NB4 (cell line): ENCODE results near the gene TRAK1.

ENCODE experiments used
- CTCF ChIP-seq: IDR thresholded peaks from one replicate; pipeline ENCODE4 v1.5.1; 2012; ENCODE audit warnings: low read depth, low read length
- POLR2A ChIP-seq: IDR thresholded peaks from 2 replicates; pipeline ENCODE4 v1.6.1; 2011; ENCODE audit warnings: mild to moderate bottlenecking; ENCODE audit not compliant: insufficient read length; ENCODE audit errors: extremely low read depth

- no peak for TF ChIP-seq POLR2A
- TF ChIP-seq CTCF, result no peak
These were observed 86.1 kb downstream of the TRAK1 start for GRCh38 chr3:42177068-42177800.
